ENCODE measurements around the gene HSPG2. TPM values are rescaled to one million over a fixed set of nuclear protein-coding genes. Genes with fewer than 3 reads are reported as not detected.

Gene HSPG2
- total and polyA plus RNA-seq, 2 of the 8 experiments (the other 6 are each of a cell fraction or from before 2014, with no cell fraction given): 17.8 to 111 TPM

DNA sequence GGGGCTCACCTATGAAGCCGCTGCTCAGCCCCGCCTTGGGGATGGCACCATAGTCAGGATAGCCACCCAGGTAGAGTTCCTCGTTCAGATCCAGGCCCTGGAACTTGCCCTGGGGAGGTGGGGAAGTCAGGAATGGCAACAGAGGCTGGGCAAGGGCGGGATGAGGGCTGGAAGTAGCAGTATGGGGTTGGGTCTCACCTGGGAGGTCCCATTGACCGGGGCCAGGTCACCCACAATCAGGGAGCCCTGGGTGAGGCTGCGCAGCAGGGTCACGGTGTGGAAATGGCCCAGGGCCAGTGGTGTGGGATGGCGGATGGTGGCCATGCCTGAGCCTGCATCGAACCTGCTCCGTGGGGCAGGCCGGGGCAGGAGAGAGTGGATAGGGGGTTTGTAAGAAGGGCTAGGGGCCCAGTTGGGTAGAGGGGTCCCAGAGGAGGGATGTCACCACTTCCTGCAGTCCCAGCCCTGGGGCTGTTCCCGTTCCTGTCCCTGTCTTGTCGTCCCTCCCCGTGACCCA lies 105.6 kb downstream of the HSPG2 start (continued):
- TF ChIP-seq SP1 (IDR thresholded peaks at IDR 0.05; ENCODE audit: low read depth, low read length) (no peak), CHD7 (IDR thresholded peaks at IDR 0.05; ENCODE audit: insufficient replicate concordance, low read length) (no peak), CHD1 (IDR thresholded peaks at IDR 0.05; ENCODE audit: low read depth, low read length) (no peak), KDM1A (IDR thresholded peaks at IDR 0.05; ENCODE audit: borderline replicate concordance, low read length) (no peak)
